OCI-LY3 (cell line): ENCODE results near the gene SCN3A.

Experiments used
- H2AFZ ChIP-seq: fragments of 200-600, 300-600 bp; shearing (Covaris generic); 2 replicates; pipeline ENCODE4 v1.6.0; 2014; ENCODE audit warnings: antibody characterized with exemption, low read depth, low read length
- H3K27ac ChIP-seq: fragments of 200-600, 300-600 bp; sonication (generic); 2 replicates; pipeline ENCODE4 v1.5.1; 2014; ENCODE audit warnings: mild to moderate bottlenecking, low read length, moderate library complexity, mixed read lengths
- H3K27me3 ChIP-seq: fragments of 200-600, 300-600 bp; sonication (generic); 2 replicates; pipeline ENCODE4 v1.6.1; 2014; ENCODE audit warnings: low read depth, low read length, mixed read lengths
- H3K36me3 ChIP-seq: fragments of 200-600, 300-600 bp; sonication (generic); replicated peaks from 2 replicates; pipeline ENCODE3; 2014; ENCODE audit warnings: low read depth, low read length, mixed read lengths
- H3K4me1 ChIP-seq: fragments of 300-600, 200-600 bp; sonication (generic); 2 replicates; pipeline ENCODE4 v1.6.1; 2014; ENCODE audit warnings: low read length, mixed read lengths
- H3K4me2 ChIP-seq: fragments of 200-600, 300-600 bp; sonication (generic); 2 replicates; pipeline ENCODE4 v1.6.1; 2014; ENCODE audit warnings: low read length, mixed read lengths
- H3K4me3 ChIP-seq: fragments of 300-600, 200-600 bp; sonication (generic); 2 replicates; pipeline ENCODE4 v1.5.1; 2014; ENCODE audit warnings: antibody characterized with exemption, mild to moderate bottlenecking, low read length, moderate library complexity
- H3K79me2 ChIP-seq: fragments of 300-600, 200-600 bp; shearing (Covaris generic); 2 replicates; pipeline ENCODE4 v1.6.1; 2014; ENCODE audit warnings: mild to moderate bottlenecking, low read length, mixed read lengths
- H3K9ac ChIP-seq: fragments of 300-600, 200-600 bp; shearing (Covaris generic); 2 replicates; pipeline ENCODE4 v1.6.0; 2014; ENCODE audit warnings: mild to moderate bottlenecking, low read length, moderate library complexity
- H3K9me3 ChIP-seq: fragments of 200-600, 300-600 bp; shearing (Covaris generic); 2 replicates; pipeline ENCODE4 v1.6.1; 2014; ENCODE audit warnings: low read length, mixed read lengths; ENCODE audit not compliant: insufficient read depth
- H4K20me1 ChIP-seq: fragments of 200-600, 300-600 bp; sonication (generic); 2 replicates; pipeline ENCODE4 v1.6.1; 2016; ENCODE audit warnings: low read length, mixed read lengths; ENCODE audit not compliant: insufficient read depth
- EZH2phosphoT487 ChIP-seq: fragments of 200-600 bp; shearing (Covaris generic); IDR thresholded peaks from 2 replicates; pipeline ENCODE4 v1.6.1; 2018; ENCODE audit warnings: antibody characterized with exemption, mixed run types, low read depth
- TF ChIP-seq, protein P1 (sequence below): fragments of 200-600, 300-600 bp; sonication (generic); IDR thresholded peaks from 2 replicates; pipeline ENCODE4 v1.5.1; 2014; ENCODE audit warnings: antibody characterized with exemption, low read length, low read depth

The SCN3A gene

DNA sequence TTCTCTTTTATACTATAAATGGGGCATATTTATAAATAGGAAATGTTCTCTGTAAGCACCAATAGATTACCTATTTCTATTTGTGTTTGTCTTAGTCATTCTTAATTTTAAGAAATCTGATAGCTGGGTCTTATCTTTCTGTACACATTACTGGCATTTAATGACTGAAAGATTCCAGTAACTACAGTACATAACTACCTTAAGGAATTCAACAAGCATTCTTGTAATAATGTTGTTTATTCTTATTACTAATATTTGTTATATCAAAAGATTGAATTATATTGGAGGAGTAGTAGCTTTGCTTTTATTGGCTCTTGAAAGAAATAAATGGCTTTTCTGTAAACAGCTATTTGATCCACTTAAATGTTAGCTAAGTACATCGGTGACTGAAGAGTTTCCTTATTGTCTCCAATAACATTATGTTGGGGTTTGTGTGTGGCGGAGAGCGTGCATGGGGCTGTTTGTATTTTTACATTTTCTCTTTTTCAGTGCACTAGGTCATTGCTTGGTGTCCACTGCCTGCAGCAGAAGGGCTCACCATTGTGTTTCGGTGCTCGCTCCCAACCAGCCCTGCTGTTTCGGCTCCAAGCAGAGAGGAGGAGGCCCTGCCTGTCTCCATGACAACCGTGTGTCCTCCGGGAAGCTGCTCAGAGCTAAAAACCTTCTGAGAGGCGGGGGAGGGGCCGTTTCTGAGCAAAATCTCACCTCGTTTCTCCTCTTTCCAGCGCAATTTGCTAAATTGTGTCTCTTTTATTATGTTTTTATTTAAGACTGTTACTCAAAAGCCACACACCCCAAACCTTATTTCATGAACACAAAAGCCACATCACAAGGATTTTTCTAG is 136.0 kb downstream of the SCN3A start:
- H3K9ac ChIP-seq = no peak overlapping the region
- peaks cover 3% of the 10 kb centered on the region; the same call in 1 of the 2 replicates for H3K9me3 ChIP-seq
- H3K36me3 ChIP-seq = peaks cover 23% of the 10 kb centered on the region
- no peaks in the 10 kb centered on the region for H3K27me3 ChIP-seq
- no peaks in the 10 kb centered on the region for H3K4me1 ChIP-seq
- H4K20me1 ChIP-seq = no peaks in the 10 kb centered on the region
- no peak for TF ChIP-seq EZH2phosphoT487
- TF ChIP-seq, protein P1, sequence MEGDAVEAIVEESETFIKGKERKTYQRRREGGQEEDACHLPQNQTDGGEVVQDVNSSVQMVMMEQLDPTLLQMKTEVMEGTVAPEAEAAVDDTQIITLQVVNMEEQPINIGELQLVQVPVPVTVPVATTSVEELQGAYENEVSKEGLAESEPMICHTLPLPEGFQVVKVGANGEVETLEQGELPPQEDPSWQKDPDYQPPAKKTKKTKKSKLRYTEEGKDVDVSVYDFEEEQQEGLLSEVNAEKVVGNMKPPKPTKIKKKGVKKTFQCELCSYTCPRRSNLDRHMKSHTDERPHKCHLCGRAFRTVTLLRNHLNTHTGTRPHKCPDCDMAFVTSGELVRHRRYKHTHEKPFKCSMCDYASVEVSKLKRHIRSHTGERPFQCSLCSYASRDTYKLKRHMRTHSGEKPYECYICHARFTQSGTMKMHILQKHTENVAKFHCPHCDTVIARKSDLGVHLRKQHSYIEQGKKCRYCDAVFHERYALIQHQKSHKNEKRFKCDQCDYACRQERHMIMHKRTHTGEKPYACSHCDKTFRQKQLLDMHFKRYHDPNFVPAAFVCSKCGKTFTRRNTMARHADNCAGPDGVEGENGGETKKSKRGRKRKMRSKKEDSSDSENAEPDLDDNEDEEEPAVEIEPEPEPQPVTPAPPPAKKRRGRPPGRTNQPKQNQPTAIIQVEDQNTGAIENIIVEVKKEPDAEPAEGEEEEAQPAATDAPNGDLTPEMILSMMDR = no peak
- H3K27ac ChIP-seq = no peak overlapping the region
- H2AFZ ChIP-seq = no peak overlapping the region
- no peak overlapping the region for H3K4me3 ChIP-seq
- no peak overlapping the region for H3K4me2 ChIP-seq
- peaks cover 3% of the 10 kb centered on the region; the same call in 1 of the 2 replicates for H3K79me2 ChIP-seq

DNA sequence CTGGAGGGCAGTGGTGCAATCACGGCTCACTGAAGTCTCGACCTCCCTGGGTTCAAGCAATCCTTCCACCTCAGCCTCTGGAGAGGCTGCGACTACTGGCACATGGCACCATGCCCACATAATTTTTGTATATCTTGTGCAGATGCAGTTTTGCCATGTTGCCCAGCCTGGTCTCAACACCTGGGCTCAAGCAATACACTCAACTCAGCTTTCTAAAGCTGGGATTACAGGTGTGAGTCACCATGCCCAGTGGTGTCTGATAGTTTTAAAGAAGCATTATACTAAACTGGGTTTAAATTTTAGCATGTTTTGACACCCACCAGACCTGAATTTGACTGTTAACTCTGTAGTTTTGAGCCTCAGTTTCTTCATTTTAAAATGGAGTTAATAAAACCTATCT is 139.1 kb downstream of the SCN3A start:
- Histone ChIP-seq H3K4me2 (no peak overlapping the region), H3K9ac (no peak overlapping the region), H3K9me3 (no peaks in the 10 kb centered on the region), H3K4me1 (no peaks in the 10 kb centered on the region), H3K27me3 (no peaks in the 10 kb centered on the region), H3K27ac (no peak overlapping the region), H4K20me1 (no peaks in the 10 kb centered on the region), H2AFZ (no peak overlapping the region), H3K79me2 (peaks cover 6% of the 10 kb centered on the region; the same call in 1 of the 2 replicates), H3K36me3 (peaks cover 3% of the 10 kb centered on the region), H3K4me3 (no peak overlapping the region)
- TF ChIP-seq, protein P1 = no peak
- TF ChIP-seq EZH2phosphoT487 = no peak

DNA sequence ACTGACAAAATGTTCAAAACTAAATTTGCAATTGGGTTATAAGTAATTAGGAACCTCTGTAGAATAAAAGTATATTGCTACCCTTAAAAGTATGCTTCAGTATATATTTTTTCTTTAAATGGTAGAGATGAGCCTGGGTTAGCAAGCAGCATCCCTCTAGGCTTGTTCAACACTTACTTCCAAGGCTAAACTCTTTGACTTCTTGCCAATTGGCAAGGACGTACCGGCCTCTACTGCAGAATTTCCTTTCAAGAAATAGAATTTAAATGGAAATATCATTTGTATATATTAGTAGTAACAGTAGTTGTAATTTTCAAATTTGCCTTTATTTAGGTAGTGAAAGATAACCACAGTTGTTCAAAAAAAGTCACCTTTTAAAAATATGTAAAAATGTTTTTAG is 143.4 kb downstream of the SCN3A start:
- no peak overlapping the region for H3K27ac ChIP-seq
- no peak overlapping the region for H3K4me3 ChIP-seq
- H3K36me3 ChIP-seq = peaks cover 5% of the 10 kb centered on the region
- no peak overlapping the region for H3K9ac ChIP-seq
- no peaks in the 10 kb centered on the region for H3K9me3 ChIP-seq
- H3K4me1 ChIP-seq = no peaks in the 10 kb centered on the region
- peaks cover 14% of the 10 kb centered on the region for H3K79me2 ChIP-seq
- H4K20me1 ChIP-seq = peaks cover 1% of the 10 kb centered on the region; the same call in 1 of the 2 replicates
- H2AFZ ChIP-seq = no peak overlapping the region
- H3K27me3 ChIP-seq = no peaks in the 10 kb centered on the region
- TF ChIP-seq, protein P1 = no peak
- no peak for TF ChIP-seq EZH2phosphoT487
- H3K4me2 ChIP-seq = no peak overlapping the region

DNA sequence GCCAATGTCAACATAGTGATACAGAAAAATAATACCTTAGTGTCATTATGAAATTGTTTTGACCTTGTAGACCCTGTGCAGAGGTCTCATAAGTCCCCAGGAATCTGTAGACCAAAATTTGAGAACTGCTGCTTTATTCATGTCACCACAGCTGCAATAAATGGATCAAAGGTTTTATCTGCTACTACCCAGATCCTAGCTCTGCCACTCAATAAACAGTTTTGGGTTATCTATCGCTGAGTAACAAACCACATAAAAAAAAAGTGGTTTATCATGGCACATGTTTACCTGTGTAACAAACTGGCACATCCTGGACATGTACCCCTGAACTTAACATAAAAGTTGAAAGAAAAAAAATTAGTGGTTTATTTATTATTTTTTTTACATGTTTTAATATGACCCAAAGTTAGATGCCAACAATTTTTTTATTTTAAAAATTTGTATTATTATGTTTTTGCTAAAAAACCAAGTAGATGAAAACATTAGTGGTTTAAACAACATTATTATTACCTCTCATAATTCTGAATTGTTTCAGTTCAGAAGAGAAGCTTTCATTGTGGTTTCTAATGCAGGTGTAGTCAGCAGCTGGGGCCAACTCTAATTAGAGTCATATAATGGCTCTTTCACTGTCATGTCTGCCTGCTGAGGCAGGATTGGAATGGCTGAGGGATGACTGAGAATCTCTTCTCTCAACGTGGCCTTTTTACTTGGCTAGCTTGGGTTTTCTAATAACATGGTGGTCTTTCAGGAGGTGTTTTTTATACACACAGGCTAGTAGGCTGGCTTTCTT is 145.2 kb downstream of the SCN3A start:
- Histone ChIP-seq H4K20me1 (peaks cover 11% of the 10 kb centered on the region; the same call in 1 of the 2 replicates), H2AFZ (no peak overlapping the region), H3K27ac (no peak overlapping the region), H3K4me2 (no peak overlapping the region), H3K4me1 (peaks cover 10% of the 10 kb centered on the region; the same call in 1 of the 2 replicates), H3K4me3 (no peak overlapping the region), H3K36me3 (peaks cover 5% of the 10 kb centered on the region), H3K9ac (no peak overlapping the region), H3K79me2 (peaks cover 14% of the 10 kb centered on the region; the same call in 1 of the 2 replicates), H3K27me3 (no peaks in the 10 kb centered on the region), H3K9me3 (no peaks in the 10 kb centered on the region)
- no peak for TF ChIP-seq EZH2phosphoT487
- TF ChIP-seq, protein P1 = no peak
